ENCODE data around the gene MRPL28.

DNA sequence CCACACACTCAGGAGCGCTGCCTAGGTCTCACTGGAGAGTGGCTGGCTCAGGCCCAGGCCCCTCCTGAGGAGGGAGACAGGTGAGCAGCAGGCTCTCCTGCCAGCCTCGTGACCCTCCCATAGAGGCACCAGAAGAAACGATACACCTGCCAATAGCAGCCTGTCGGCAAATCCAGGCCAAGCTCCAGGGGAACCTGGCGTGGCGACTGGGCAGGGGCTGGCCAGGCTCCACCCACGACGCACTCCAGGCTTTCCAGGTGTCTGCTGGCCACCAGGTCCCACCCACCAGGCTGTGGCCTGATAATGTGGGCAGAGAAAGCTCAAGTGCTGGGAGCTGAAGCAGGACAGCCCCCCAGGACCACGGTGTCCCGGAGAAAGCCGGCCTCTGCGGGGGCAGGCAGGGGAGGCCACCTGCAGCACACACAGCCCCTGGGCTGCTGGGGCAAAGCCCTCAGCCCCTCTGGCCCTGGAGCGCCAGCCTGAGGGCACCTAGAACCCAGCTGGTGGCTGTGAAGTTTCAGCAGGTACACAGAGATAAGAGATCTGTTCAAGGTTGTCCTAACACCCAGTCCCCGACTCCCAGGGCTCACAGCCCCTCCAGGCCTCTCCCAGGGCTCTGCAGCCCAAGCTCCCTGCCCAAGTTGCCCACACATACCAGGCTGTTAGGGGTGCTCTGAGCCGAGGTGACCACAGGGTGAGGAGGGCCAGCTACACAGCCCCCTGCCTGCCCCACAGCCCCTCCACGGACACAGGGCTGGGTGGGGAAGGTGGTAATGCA, 9.0 kb upstream of the MRPL28 start:
- TF ChIP-seq, protein P1, sequence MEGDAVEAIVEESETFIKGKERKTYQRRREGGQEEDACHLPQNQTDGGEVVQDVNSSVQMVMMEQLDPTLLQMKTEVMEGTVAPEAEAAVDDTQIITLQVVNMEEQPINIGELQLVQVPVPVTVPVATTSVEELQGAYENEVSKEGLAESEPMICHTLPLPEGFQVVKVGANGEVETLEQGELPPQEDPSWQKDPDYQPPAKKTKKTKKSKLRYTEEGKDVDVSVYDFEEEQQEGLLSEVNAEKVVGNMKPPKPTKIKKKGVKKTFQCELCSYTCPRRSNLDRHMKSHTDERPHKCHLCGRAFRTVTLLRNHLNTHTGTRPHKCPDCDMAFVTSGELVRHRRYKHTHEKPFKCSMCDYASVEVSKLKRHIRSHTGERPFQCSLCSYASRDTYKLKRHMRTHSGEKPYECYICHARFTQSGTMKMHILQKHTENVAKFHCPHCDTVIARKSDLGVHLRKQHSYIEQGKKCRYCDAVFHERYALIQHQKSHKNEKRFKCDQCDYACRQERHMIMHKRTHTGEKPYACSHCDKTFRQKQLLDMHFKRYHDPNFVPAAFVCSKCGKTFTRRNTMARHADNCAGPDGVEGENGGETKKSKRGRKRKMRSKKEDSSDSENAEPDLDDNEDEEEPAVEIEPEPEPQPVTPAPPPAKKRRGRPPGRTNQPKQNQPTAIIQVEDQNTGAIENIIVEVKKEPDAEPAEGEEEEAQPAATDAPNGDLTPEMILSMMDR (conservative IDR thresholded peaks at IDR 0.05 in 1 of 2, IDR thresholded peaks at IDR 0.05 in 1 of 2; ENCODE audit: extremely low read depth in 1 of 2, insufficient read depth in 1 of 2, low read depth in 1 of 2, low read length in 2 of 2): no peak
- TF ChIP-seq EZH2 (IDR thresholded peaks at IDR 0.05; ENCODE audit: borderline replicate concordance, low read length): no peak
